C4-2B (cell line): Measurements from ENCODE around the gene TUB.

Experiments
- H3K27ac ChIP-seq: fragments of 450-650 bp; 2 replicates; pipeline ENCODE4 v1.5.1; 2017
- CTCF ChIP-seq: fragments of 450-650 bp; conservative IDR thresholded peaks from 2 replicates; pipeline ENCODE4 v1.5.1; 2017; ENCODE audit warnings: mild to moderate bottlenecking
- ZFX ChIP-seq: fragments of 450-650 bp; IDR thresholded peaks from 2 replicates; pipeline ENCODE4 v1.6.1; 2017

TUB gene

GRCh38 chr11:8059571-8060011, 21.4 kb upstream of the TUB start:
- no peak overlapping the region for H3K27ac ChIP-seq
- TF ChIP-seq ZFX (no peak), CTCF (no peak)

- TF ChIP-seq ZFX (no peak), CTCF (no peak)
- no peak overlapping the region for H3K27ac ChIP-seq
Measured at GRCh38 chr11:8060146-8060719, 20.8 kb upstream of the TUB start.

- no peak for TF ChIP-seq ZFX
- TF ChIP-seq CTCF = no peak
- no peak overlapping the region for H3K27ac ChIP-seq
Measured at GRCh38 chr11:8060801-8061554, 20.0 kb upstream of the TUB start.

- H3K27ac ChIP-seq = no peak overlapping the region
- no peak for TF ChIP-seq ZFX
- no peak for TF ChIP-seq CTCF
Measured at GRCh38 chr11:8061555-8062428, 19.2 kb upstream of the TUB start.

- no peak for TF ChIP-seq CTCF
- no peak for TF ChIP-seq ZFX
- H3K27ac ChIP-seq = no peak overlapping the region
Measured at GRCh38 chr11:8062781-8063257, 18.2 kb upstream of the TUB start.

- H3K27ac ChIP-seq = no peak overlapping the region
- TF ChIP-seq CTCF (no peak), ZFX (no peak)
Measured at GRCh38 chr11:8063324-8063723, 17.7 kb upstream of the TUB start.

- H3K27ac ChIP-seq = no peak overlapping the region
- no peak for TF ChIP-seq ZFX
- no peak for TF ChIP-seq CTCF
Measured at GRCh38 chr11:8065031-8065430, 16.0 kb upstream of the TUB start.
